Peyer's patch (tissue), 4 donors: ENCODE results near the gene BACH2.

Experiments used
- CTCF ChIP-seq, 6 experiments: fragments of 450-650 bp in 4 of 6; fragments of 200-600 bp in 2 of 6; sonication (generic) in 1 of 6; IDR thresholded peaks; one replicate each; pipeline ENCODE4 v1.5.1; 2017 to 2019; ENCODE audit warnings: antibody characterized with exemption in 6 of 6, mild to moderate bottlenecking in 3 of 6, moderate library complexity in 1 of 6
- POLR2A ChIP-seq, 2 donors: fragments of 450-650 bp; IDR thresholded peaks; one replicate each; pipeline ENCODE4 v1.5.1; 2017; ENCODE audit warnings: antibody characterized with exemption in 2 of 2, mild to moderate bottlenecking in 2 of 2, moderate library complexity in 2 of 2

GRCh38 chr6:90140683-90141082, 156.0 kb downstream of the BACH2 start:
- no peak for TF ChIP-seq CTCF (IDR thresholded peaks at IDR 0.05)
- no peak for TF ChIP-seq POLR2A (IDR thresholded peaks at IDR 0.05)
